NT2/D1 (cell line): ENCODE measurements around the gene IMMP2L.

Experiments
- SUZ12 ChIP-seq: IDR thresholded peaks from 2 replicates; pipeline ENCODE4 v1.6.1; 2011; ENCODE audit not compliant: insufficient read length, insufficient read depth; ENCODE audit errors: extremely low read depth
- YY1 ChIP-seq: IDR thresholded peaks from 2 replicates; pipeline ENCODE4 v1.6.1; 2011; ENCODE audit not compliant: insufficient read length, insufficient read depth
- ZNF274 ChIP-seq: IDR thresholded peaks from 2 replicates; pipeline ENCODE4 v1.6.1; 2011; ENCODE audit warnings: mild to moderate bottlenecking, low read depth, low read length

DNA sequence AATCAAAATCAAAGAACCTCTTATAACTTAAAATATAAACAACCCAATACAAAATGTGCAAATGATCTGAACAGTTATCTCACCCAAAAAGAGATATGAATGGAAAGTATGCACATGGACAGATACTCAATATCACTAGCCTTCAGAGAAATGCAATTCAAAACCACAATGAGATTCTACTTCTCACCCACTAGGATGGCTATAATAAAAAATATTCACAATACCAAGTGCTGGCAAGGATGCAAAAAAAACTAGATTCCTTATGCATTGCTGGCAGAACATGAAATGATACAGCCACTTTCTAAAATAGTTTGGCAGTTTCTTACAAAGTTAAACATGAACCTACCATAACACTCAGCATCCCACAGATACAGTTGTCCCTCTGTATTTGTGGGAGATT lies 601.5 kb downstream of the IMMP2L start:
- TF ChIP-seq SUZ12 (no peak), YY1 (no peak), ZNF274 (no peak)
